Ovary (tissue), 3 donors: ENCODE results near the gene MRPL11.

Experiments used
- CTCF ChIP-seq, 3 donors: fragments of 450-650 bp in 2 of 3; fragments of 200-600 bp in 1 of 3; IDR thresholded peaks; one replicate each; pipeline versions ENCODE4 v1.5.1 to v1.8.0; 2016 to 2022; ENCODE audit warnings: antibody characterized with exemption in 3 of 3, mild to moderate bottlenecking in 1 of 3
- EP300 ChIP-seq: sonication (generic); formaldehyde crosslinking; IDR thresholded peaks from one replicate; pipeline ENCODE4 v1.6.1; 2017; ENCODE audit warnings: antibody characterized with exemption
- POLR2A ChIP-seq: fragments of 450-650 bp; IDR thresholded peaks from one replicate; pipeline ENCODE4 v1.6.1; 2017; ENCODE audit warnings: antibody characterized with exemption, mild to moderate bottlenecking, moderate library complexity
- donor health status: DM: no; HTN: no; CAD: no.

GRCh38 chr11:66393954-66394353 is 44.7 kb downstream of the MRPL11 start:
- TF ChIP-seq CTCF (IDR thresholded peaks at IDR 0.05) (no peak), POLR2A (no peak), EP300 (no peak)
